ENCODE data around the gene TMEM248.
"Not testable (repeated sequence)": the region's sequence is repeated elsewhere in the genome, so short reads cannot be mapped to it uniquely, and the experiment has no call there.

The TMEM248 gene

DNA sequence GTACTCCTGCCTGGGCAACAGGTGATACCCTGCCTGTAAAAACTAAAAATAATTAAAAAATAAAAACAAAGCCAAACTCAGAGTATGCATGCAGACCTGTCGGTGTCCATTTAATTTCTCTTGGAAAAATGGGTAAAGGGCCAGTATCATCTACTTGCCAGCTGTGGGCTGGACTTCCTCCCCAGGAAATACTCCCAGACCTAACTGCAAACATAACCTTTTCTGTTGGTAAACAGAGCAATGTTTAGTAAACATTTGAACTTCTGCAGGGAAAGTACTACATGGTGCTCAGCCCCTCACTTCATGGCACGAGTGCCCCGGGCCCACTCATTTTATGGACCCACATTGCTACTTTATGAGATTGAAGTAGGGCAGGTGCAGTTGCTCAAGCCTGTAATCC lies 10.2 kb upstream of the TMEM248 start:
- no peak for DNase-seq

- not testable (repeated sequence) for DNase-seq
These were observed 9.8 kb upstream of the TMEM248 start for GRCh38 chr7:66911191-66911590.

- DNase-seq: no peak
These were observed 8.8 kb upstream of the TMEM248 start for GRCh38 chr7:66912195-66912594.

- no peak for DNase-seq
These were observed 7.6 kb upstream of the TMEM248 start for GRCh38 chr7:66913118-66914037.

GRCh38 chr7:66917904-66918303 lies 3.1 kb upstream of the TMEM248 start:
- DNase-seq: not testable (repeated sequence)

GRCh38 chr7:66919304-66919703 lies 1.7 kb upstream of the TMEM248 start:
- DNase-seq: no peak

DNA sequence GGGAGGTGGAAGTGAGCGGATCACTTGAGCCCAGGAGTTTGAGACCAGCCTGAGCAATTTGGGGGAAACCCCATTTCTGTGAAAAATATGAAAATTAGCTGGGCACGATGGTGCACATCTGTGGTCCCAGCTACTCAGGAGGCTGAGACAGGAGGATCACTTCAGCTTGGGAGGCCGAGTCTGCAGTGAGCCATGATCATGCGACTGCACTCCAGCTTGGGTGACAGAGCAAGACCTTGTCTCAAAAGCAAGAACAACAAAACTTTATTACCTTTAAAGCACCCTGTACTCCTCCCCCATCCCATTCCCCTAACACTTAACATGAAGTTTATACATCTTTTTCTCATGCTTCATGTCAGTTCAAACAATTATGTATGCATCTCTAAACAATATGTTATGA lies 1.3 kb upstream of the TMEM248 start:
- DNase-seq: no peak

DNA sequence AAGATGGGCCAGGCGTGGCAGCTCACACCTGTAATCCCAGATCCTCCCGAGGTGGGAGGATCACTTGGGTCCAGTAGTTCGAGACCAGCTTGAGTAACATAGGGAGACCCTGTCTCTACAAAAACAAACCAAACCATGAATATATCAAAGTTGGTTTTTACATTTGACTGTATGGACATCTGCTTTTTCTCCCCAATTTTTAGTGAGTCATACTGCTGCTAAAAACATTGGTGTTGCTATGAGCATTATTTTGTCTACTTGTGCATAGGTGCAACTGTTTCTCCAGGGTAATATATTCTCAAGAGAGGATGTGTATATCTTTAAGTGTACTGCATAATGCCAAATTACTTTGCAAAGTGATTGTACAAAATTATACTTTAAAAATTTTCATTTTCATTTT lies 769 bp upstream of the TMEM248 start:
- no peak for DNase-seq

DNA sequence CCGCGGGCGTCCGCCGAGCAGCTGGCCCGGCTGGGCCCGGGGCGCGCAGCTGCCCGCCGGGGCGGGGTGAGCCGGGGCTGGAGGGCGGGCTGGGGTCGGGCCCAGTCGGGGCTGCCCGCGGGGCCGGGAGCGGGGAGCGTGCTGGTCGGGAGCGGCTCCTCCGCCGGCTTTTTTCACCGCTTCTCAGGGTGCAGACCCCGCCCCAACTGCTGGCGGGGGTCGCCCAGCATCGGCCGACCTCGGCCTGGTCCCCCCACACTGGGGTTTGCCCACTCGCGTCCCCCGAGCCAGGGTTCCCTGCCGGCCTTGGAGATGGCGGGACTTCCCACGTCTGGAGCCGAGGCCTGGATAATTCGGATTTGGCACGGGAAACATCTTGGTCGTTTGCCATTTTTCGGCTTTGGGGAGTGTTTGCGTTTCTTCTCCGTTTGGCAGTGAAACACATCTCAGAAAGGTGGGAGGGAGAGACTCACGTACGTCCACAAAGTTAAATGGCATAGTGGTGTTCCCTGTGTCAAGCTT lies 432 bp downstream of the TMEM248 start:
- peak; percentile 46 for DNase-seq

GRCh38 chr7:66921918-66922486 lies 977 bp downstream of the TMEM248 start:
- DNase-seq: no peak

DNA sequence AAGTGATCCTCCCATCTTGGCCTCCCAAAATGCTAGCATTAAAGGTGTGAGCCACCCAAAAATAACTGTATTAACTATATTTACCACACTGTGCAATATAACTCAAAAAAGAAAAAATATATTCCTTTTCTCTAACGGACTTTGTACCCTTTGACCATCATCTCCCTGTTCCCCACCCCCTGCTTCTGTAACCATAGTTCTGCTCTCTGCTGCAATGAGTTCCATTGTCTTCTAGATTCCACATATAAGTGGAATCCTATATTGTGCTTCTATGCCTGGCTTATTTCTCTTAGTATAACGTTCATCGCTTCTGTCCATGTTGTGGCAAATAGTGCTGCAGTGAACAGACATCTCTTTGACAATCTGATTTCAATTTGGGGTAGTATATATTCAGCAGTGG lies 4.2 kb downstream of the TMEM248 start:
- DNase-seq: no peak

DNA sequence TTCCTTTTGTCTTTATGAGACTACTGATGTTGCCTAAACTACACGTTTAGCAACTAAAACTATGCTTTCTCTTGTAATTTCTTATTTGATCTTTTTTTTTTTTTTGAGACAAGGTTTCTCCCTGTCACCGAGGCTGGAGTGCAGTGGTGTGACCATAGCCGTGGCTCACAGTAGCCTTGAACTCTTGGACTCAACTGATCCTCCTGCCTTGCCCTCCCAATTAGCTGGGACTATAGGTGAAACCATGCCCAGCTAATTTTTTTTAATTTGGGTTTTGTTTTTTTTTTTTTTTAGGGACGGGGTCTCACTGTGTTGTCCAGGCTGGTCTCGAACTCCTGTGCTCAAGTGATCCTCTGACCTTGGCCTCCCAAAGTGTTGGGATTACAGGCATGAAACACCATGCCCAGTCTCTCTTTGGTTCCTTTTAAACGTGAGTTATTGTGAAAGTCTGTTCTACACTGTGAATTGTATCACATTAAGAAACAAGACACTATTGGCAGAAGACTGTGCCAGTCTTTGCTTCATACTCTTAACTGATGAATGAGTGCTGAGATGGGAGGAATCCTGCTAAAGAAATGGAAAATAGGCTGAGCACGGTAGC lies 6.4 kb downstream of the TMEM248 start:
- DNase-seq: no peak

DNA sequence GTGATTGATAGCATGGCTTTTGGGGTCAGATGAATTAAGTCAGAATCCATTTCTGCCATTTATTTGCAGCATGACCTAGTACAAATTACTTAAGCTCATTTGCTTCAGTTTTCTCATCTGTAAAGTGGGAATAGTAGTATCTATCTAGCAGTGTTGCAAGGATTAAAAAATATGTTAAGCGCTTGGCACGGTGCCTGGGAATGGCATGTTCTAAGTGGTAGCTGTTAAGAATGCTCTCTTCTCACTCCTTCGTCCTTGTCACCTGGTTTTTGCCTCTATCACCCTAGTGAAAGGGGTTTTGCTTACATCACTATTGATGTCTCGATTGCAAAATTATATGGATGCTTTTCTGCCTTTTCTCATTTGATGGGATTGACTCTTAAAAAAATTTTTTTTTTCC lies 7.4 kb downstream of the TMEM248 start:
- DNase-seq: no peak

DNA sequence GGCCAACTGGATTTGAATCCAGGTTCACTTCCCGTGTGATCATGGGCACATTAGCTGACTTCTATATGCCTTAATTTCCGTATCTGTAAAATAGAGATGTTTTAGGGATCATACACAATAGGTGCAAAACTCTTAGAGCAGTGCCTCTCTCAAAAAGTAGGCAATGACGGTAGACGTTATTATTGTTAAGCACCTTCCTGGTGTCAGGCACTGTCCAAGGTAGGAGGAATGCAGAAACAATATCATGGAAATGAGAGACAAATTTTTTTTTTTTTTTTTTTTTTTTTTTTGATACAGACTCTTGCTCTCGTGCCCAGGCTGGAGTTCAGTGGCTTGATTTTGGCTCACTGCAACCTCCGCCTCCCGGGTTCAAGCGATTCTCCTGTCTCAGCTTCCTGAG lies 8.1 kb downstream of the TMEM248 start:
- no peak for DNase-seq

- no peak for DNase-seq
These were observed 8.9 kb downstream of the TMEM248 start for GRCh38 chr7:66929935-66930334.

DNA sequence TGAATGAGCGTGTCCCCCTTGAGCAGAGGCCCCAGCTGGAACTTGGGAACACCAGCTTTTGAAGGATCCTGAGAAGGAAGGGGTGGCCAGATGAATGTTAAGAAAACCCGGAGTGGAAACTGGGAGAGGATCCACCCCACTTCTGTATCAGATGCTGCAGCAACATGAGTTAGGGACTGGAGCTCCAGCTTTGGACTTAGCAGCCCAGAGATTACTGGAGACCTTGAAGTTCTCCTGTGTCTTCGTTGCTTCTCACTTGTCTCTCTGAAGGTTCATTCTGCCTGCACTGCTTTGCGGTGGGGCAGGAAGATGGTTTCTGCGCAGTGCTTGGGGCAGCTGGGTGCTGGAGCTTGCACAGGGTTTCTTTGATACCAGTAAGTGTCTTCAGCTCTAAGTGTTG lies 9.3 kb downstream of the TMEM248 start:
- peak; percentile 14 for DNase-seq

GRCh38 chr7:66933469-66933868 lies 12.4 kb downstream of the TMEM248 start:
- DNase-seq: no peak

GRCh38 chr7:66937940-66938339 lies 16.9 kb downstream of the TMEM248 start:
- no peak for DNase-seq

DNA sequence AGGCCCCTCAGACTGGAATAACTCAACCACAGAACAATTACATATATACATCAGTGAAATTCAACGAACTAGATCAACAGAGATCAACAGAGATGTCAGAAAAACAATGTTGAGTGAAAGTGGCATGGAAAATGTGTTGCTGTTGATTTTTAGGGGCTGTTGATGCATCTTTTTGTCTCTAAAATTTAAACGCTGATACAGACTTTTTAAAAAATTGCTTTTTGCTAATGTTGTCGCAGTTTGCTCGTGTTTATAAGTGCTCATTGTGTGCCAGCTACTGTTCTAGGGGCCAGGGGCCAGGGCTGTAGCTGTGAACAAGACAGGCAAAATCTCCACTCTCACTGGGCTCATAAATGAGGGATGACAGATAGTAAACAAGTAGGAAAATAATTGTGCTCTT lies 18.3 kb downstream of the TMEM248 start:
- no peak for DNase-seq

GRCh38 chr7:66946545-66946944 lies 25.5 kb downstream of the TMEM248 start:
- no peak for DNase-seq

DNA sequence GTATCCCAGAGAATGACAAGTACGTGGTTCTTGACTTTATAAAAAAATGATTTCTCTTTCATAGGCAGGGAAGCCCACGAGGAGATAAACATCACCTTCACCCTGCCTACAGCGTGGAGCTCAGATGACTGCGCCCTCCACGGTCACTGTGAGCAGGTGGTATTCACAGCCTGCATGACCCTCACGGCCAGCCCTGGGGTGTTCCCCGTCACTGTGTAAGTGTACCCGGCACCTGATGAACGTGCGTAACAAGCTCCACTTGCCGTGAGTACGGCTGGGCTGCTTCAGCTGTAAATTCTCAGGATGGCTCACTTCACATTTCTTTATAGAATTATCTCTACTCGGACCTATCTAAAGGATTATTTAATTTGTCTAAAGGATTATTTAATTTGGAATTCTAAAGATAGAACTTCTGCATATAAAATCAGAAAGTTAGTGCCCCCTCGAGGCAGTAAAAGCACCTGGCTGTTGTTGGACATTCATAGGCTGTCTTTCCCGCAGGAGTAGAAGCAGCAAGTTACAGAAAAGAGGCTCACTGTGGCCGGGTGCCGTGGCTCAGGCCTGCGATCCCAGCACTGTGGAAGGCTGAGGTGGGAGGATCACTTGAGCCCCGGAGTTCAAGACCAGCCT lies 27.6 kb downstream of the TMEM248 start:
- no peak for DNase-seq

DNA sequence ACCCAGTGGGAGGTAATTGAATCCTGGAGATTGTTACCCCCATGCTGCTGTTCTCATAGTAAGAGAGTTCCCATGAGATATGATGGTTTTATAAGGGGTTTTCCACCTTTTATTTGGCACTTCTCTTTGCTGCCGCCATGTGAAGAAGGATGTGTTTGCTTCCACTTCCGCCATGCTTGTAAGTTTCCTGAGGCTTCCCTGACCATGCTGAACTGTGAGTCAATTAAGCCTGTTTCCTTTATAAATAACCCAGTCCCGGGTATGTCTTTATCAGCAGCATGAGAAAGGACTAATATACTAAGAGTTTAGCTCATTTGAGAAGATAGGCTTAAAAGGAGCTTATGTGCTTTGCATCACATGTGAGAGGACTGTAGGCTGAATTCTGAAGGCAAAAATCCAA lies 29.3 kb downstream of the TMEM248 start:
- no peak for DNase-seq

DNA sequence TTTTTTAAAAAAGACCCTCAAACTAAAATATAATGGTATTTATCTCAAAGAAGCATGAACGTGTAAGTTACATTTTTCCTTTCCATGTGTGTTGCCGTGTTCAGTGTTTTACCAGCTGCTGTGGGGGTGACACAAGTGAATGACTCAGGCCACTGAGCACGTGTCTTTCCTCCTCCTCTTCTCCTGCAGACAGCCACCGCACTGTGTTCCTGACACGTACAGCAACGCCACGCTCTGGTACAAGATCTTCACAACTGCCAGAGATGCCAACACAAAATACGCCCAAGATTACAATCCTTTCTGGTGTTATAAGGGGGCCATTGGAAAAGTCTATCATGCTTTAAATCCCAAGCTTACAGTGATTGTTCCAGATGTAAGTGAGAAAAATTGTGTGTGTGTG lies 29.7 kb downstream of the TMEM248 start:
- no peak for DNase-seq
